HEK293 (cell line): ENCODE measurements around the gene SARNP.

Experiments
- GLIS2 ChIP-seq: fragments of 450-650 bp; formaldehyde crosslinking; IDR thresholded peaks from 2 replicates; pipeline ENCODE4 v1.5.1; 2016; ENCODE audit warnings: missing biosample characterization, missing genetic modification characterization
- KLF1 ChIP-seq: fragments of 450-650 bp; formaldehyde crosslinking; IDR thresholded peaks from 2 replicates; pipeline ENCODE4 v1.5.1; 2016; ENCODE audit warnings: missing biosample characterization, missing genetic modification characterization
- KLF7 ChIP-seq: fragments of 450-650 bp; formaldehyde crosslinking; IDR thresholded peaks from 2 replicates; pipeline ENCODE4 v1.5.1; 2016; ENCODE audit warnings: missing biosample characterization, missing genetic modification characterization, borderline replicate concordance
- KLF9 ChIP-seq: fragments of 450-650 bp; formaldehyde crosslinking; IDR thresholded peaks from 2 replicates; pipeline ENCODE4 v1.5.1; 2016; ENCODE audit warnings: missing biosample characterization, missing genetic modification characterization, low read depth
- MYNN ChIP-seq: fragments of 450-650 bp; formaldehyde crosslinking; IDR thresholded peaks from 2 replicates; pipeline ENCODE4 v1.5.1; 2016; ENCODE audit warnings: missing biosample characterization, missing genetic modification characterization, borderline replicate concordance
- PRDM1 ChIP-seq: fragments of 450-650 bp; formaldehyde crosslinking; IDR thresholded peaks from 2 replicates; pipeline ENCODE4; 2016; ENCODE audit warnings: missing biosample characterization, missing genetic modification characterization
- SCRT2 ChIP-seq: fragments of 450-650 bp; formaldehyde crosslinking; IDR thresholded peaks from 2 replicates; pipeline ENCODE4 v1.5.1; 2016; ENCODE audit warnings: missing biosample characterization, missing genetic modification characterization
- SP7 ChIP-seq: fragments of 450-650 bp; formaldehyde crosslinking; IDR thresholded peaks from 2 replicates; pipeline ENCODE4 v1.5.1; 2016; ENCODE audit warnings: missing biosample characterization, missing genetic modification characterization
- TRIM28 ChIP-seq: IDR thresholded peaks from 2 replicates; pipeline ENCODE4 v1.6.1; 2011; ENCODE audit warnings: low read length, control low read depth, borderline replicate concordance
- YY1 ChIP-seq: fragments of 450-650 bp; formaldehyde crosslinking; IDR thresholded peaks from 2 replicates; pipeline ENCODE4 v1.5.1; 2018; ENCODE audit warnings: missing biosample characterization, missing genetic modification characterization
- YY2 ChIP-seq: fragments of 450-650 bp; formaldehyde crosslinking; IDR thresholded peaks from 2 replicates; pipeline ENCODE4 v1.5.1; 2016; ENCODE audit warnings: missing biosample characterization, missing genetic modification characterization
- ZBTB1 ChIP-seq: fragments of 450-650 bp; formaldehyde crosslinking; IDR thresholded peaks from 2 replicates; pipeline ENCODE4 v1.5.1; 2016; ENCODE audit warnings: missing biosample characterization, missing genetic modification characterization
- ZBTB21 ChIP-seq: fragments of 450-650 bp; formaldehyde crosslinking; IDR thresholded peaks from 2 replicates; pipeline ENCODE4 v1.5.1; 2017; ENCODE audit warnings: missing biosample characterization, missing genetic modification characterization
- ZBTB8A ChIP-seq: fragments of 450-650 bp; formaldehyde crosslinking; IDR thresholded peaks from 2 replicates; pipeline ENCODE4 v1.5.1; 2016; ENCODE audit warnings: missing biosample characterization, missing genetic modification characterization
- ZFHX2 ChIP-seq: fragments of 450-650 bp; formaldehyde crosslinking; conservative IDR thresholded peaks from 2 replicates; pipeline ENCODE4 v1.5.1; 2016; ENCODE audit warnings: missing biosample characterization, missing genetic modification characterization
- ZNF155 ChIP-seq: fragments of 450-650 bp; formaldehyde crosslinking; IDR thresholded peaks from 2 replicates; pipeline ENCODE4 v1.5.1; 2016; ENCODE audit warnings: missing biosample characterization, missing genetic modification characterization
- ZNF416 ChIP-seq: fragments of 450-650 bp; formaldehyde crosslinking; IDR thresholded peaks from 2 replicates; pipeline ENCODE4 v1.5.1; 2016; ENCODE audit warnings: missing biosample characterization, missing genetic modification characterization
- ZNF501 ChIP-seq: fragments of 450-650 bp; formaldehyde crosslinking; IDR thresholded peaks from 2 replicates; pipeline ENCODE4 v1.5.1; 2016; ENCODE audit warnings: missing biosample characterization, missing genetic modification characterization
- ZNF558 ChIP-seq: fragments of 450-650 bp; formaldehyde crosslinking; IDR thresholded peaks from 2 replicates; pipeline ENCODE4 v1.5.1; 2016; ENCODE audit warnings: missing biosample characterization, missing genetic modification characterization
- ZNF610 ChIP-seq: fragments of 450-650 bp; formaldehyde crosslinking; IDR thresholded peaks from 2 replicates; pipeline ENCODE4 v1.5.1; 2016; ENCODE audit warnings: missing biosample characterization, missing genetic modification characterization, borderline replicate concordance
- ZNF626 ChIP-seq: fragments of 450-650 bp; sonication (Bioruptor Pico); formaldehyde crosslinking; IDR thresholded peaks from 2 replicates; pipeline ENCODE4 v1.5.1; 2018; ENCODE audit warnings: missing biosample characterization, missing genetic modification characterization, inconsistent platforms
- ZNF629 ChIP-seq: fragments of 450-650 bp; formaldehyde crosslinking; IDR thresholded peaks from 2 replicates; pipeline ENCODE4 v1.5.1; 2017; ENCODE audit warnings: missing biosample characterization, missing genetic modification characterization
- ZXDB ChIP-seq: fragments of 450-650 bp; formaldehyde crosslinking; IDR thresholded peaks from 2 replicates; pipeline ENCODE4 v1.5.1; 2016; ENCODE audit warnings: missing biosample characterization, missing genetic modification characterization
- TF ChIP-seq, protein P1 (sequence below): fragments of 450-650 bp; formaldehyde crosslinking; IDR thresholded peaks from 2 replicates; pipeline ENCODE4 v1.5.1; 2016; ENCODE audit warnings: missing biosample characterization, missing genetic modification characterization
- TF ChIP-seq, protein P2 (sequence below): fragments of 450-650 bp; formaldehyde crosslinking; IDR thresholded peaks from 2 replicates; pipeline ENCODE4 v1.5.1; 2016; ENCODE audit warnings: missing biosample characterization, missing genetic modification characterization
- TF ChIP-seq, protein P3 (sequence below): fragments of 450-650 bp; formaldehyde crosslinking; IDR thresholded peaks from 2 replicates; pipeline ENCODE4 v1.5.1; 2016; ENCODE audit warnings: missing biosample characterization, missing genetic modification characterization, borderline replicate concordance
- TF ChIP-seq, protein P4 (sequence below): fragments of 450-650 bp; formaldehyde crosslinking; IDR thresholded peaks from 2 replicates; pipeline ENCODE4 v1.5.1; 2016; ENCODE audit warnings: missing biosample characterization, missing genetic modification characterization
- TF ChIP-seq, protein P5 (sequence below): fragments of 450-650 bp; formaldehyde crosslinking; IDR thresholded peaks from 2 replicates; pipeline ENCODE4 v1.5.1; 2016; ENCODE audit warnings: missing biosample characterization, missing genetic modification characterization
- TF ChIP-seq, protein P6 (sequence below): fragments of 450-650 bp; formaldehyde crosslinking; IDR thresholded peaks from 2 replicates; pipeline ENCODE4 v1.5.1; 2016; ENCODE audit warnings: missing biosample characterization, missing genetic modification characterization

The SARNP gene

DNA sequence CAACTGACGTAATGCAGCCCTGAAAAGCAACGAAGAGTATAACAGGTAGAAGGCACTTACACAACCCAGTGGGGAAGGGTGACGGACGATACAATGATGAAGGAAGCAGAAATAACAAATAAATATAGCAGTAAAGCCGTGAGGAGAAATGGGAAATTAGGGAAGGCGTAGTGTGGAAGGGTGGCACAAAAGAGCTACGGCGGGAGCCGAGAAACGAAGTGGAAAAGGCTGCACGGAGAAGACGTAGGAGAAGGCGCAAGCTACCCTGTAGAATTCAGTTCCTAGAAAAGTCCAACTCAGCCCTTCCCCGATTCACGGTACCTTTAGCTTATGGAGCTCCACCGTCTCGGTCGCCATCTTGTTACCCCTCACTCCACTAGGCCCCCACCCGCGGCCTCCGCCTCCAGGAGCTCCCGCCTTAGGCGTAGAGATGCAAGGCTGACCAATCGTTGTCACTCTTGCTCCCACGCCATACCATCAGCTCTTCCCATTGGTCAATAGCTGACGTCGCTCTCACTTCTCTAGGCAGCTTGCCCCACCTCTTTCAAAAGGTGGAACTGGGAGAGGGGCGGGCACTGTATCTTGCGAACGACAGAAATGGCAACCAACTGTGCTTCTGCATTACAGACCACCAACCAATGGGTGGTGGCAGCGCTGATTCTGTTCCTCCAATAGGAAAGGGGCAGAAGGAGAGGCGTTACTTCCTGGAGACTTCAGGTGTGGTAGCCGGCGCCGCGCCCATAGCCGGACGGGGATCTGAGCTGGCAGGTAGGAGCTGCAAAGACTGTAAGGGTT, at the start of gene SARNP, which contains the start of gene ORMDL2 (continued):
- TF ChIP-seq, protein P1, sequence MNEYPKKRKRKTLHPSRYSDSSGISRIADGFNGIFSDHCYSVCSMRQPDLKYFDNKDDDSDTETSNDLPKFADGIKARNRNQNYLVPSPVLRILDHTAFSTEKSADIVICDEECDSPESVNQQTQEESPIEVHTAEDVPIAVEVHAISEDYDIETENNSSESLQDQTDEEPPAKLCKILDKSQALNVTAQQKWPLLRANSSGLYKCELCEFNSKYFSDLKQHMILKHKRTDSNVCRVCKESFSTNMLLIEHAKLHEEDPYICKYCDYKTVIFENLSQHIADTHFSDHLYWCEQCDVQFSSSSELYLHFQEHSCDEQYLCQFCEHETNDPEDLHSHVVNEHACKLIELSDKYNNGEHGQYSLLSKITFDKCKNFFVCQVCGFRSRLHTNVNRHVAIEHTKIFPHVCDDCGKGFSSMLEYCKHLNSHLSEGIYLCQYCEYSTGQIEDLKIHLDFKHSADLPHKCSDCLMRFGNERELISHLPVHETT (tag by site-specific recombination) = peak; percentile 89
- TF ChIP-seq ZNF501 (tag by site-specific recombination) (peak; percentile 76), PRDM1 (tag by site-specific recombination) (no peak), ZNF155 (no peak), ZNF416 (tag by site-specific recombination) (no peak), KLF1 (tag by site-specific recombination) (peak; percentile 32), KLF7 (peak; percentile 85; the same call in 1 of the 2 replicates), YY2 (peak; percentile 86), ZNF610 (peak; percentile 78; the same call in 1 of the 2 replicates), ZNF626 (no peak), ZFHX2 (tag by site-specific recombination) (peak; percentile 89), GLIS2 (tag by site-specific recombination) (peak; percentile 85), ZXDB (tag by site-specific recombination) (peak; percentile 77), ZNF558 (tag by site-specific recombination) (0 out of 2 replicates have a peak, but pooled peaks have one; percentile 52), ZBTB1 (no peak), YY1 (tag by site-specific recombination) (peak; percentile 92), SCRT2 (peak; percentile 91), SP7 (peak; percentile 71), ZBTB8A (tag by site-specific recombination) (peak; percentile 48), ZBTB21 (tag by site-specific recombination) (no peak; the same call in 1 of the 2 replicates), TRIM28 (no peak), ZNF629 (tag by site-specific recombination) (peak; percentile 79), KLF9 (tag by site-specific recombination) (peak; percentile 32; the same call in 1 of the 2 replicates), MYNN (tag by site-specific recombination) (no peak)
- TF ChIP-seq, protein P2, sequence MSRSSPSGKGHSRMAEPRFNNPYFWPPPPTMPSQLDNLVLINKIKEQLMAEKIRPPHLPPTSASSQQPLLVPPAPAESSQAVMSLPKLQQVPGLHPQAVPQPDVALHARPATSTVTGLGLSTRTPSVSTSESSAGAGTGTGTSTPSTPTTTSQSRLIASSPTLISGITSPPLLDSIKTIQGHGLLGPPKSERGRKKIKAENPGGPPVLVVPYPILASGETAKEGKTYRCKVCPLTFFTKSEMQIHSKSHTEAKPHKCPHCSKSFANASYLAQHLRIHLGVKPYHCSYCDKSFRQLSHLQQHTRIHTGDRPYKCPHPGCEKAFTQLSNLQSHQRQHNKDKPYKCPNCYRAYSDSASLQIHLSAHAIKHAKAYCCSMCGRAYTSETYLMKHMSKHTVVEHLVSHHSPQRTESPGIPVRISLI (tag by site-specific recombination) = no peak
- TF ChIP-seq, protein P3, sequence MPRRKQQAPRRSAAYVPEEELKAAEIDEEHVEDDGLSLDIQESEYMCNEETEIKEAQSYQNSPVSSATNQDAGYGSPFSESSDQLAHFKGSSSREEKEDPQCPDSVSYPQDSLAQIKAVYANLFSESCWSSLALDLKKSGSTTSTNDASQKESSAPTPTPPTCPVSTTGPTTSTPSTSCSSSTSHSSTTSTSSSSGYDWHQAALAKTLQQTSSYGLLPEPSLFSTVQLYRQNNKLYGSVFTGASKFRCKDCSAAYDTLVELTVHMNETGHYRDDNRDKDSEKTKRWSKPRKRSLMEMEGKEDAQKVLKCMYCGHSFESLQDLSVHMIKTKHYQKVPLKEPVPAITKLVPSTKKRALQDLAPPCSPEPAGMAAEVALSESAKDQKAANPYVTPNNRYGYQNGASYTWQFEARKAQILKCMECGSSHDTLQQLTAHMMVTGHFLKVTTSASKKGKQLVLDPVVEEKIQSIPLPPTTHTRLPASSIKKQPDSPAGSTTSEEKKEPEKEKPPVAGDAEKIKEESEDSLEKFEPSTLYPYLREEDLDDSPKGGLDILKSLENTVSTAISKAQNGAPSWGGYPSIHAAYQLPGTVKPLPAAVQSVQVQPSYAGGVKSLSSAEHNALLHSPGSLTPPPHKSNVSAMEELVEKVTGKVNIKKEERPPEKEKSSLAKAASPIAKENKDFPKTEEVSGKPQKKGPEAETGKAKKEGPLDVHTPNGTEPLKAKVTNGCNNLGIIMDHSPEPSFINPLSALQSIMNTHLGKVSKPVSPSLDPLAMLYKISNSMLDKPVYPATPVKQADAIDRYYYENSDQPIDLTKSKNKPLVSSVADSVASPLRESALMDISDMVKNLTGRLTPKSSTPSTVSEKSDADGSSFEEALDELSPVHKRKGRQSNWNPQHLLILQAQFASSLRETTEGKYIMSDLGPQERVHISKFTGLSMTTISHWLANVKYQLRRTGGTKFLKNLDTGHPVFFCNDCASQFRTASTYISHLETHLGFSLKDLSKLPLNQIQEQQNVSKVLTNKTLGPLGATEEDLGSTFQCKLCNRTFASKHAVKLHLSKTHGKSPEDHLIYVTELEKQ (tag by site-specific recombination) = no peak
- TF ChIP-seq, protein P4, sequence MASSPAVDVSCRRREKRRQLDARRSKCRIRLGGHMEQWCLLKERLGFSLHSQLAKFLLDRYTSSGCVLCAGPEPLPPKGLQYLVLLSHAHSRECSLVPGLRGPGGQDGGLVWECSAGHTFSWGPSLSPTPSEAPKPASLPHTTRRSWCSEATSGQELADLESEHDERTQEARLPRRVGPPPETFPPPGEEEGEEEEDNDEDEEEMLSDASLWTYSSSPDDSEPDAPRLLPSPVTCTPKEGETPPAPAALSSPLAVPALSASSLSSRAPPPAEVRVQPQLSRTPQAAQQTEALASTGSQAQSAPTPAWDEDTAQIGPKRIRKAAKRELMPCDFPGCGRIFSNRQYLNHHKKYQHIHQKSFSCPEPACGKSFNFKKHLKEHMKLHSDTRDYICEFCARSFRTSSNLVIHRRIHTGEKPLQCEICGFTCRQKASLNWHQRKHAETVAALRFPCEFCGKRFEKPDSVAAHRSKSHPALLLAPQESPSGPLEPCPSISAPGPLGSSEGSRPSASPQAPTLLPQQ (tag by site-specific recombination) = no peak; the same call in none of the 2 replicates
- TF ChIP-seq, protein P5, sequence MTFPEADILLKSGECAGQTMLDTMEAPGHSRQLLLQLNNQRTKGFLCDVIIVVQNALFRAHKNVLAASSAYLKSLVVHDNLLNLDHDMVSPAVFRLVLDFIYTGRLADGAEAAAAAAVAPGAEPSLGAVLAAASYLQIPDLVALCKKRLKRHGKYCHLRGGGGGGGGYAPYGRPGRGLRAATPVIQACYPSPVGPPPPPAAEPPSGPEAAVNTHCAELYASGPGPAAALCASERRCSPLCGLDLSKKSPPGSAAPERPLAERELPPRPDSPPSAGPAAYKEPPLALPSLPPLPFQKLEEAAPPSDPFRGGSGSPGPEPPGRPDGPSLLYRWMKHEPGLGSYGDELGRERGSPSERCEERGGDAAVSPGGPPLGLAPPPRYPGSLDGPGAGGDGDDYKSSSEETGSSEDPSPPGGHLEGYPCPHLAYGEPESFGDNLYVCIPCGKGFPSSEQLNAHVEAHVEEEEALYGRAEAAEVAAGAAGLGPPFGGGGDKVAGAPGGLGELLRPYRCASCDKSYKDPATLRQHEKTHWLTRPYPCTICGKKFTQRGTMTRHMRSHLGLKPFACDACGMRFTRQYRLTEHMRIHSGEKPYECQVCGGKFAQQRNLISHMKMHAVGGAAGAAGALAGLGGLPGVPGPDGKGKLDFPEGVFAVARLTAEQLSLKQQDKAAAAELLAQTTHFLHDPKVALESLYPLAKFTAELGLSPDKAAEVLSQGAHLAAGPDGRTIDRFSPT (tag by site-specific recombination) = no peak
- TF ChIP-seq, protein P6, sequence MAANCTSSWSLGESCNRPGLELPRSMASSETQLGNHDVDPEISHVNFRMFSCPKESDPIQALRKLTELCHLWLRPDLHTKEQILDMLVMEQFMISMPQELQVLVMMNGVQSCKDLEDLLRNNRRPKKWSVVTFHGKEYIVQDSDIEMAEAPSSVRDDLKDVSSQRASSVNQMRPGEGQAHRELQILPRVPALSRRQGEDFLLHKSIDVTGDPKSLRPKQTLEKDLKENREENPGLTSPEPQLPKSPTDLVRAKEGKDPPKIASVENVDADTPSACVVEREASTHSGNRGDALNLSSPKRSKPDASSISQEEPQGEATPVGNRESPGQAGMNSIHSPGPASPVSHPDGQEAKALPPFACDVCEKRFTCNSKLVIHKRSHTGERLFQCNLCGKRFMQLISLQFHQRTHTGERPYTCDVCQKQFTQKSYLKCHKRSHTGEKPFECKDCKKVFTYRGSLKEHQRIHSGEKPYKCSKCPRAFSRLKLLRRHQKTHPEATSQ (tag by site-specific recombination) = no peak; the same call in 1 of the 2 replicates
